Measurements from ENCODE around the gene TRIM31.
A peak's percentile ranks its signal among the peaks of the same experiment; 100 is the strongest.

Gene TRIM31

DNA sequence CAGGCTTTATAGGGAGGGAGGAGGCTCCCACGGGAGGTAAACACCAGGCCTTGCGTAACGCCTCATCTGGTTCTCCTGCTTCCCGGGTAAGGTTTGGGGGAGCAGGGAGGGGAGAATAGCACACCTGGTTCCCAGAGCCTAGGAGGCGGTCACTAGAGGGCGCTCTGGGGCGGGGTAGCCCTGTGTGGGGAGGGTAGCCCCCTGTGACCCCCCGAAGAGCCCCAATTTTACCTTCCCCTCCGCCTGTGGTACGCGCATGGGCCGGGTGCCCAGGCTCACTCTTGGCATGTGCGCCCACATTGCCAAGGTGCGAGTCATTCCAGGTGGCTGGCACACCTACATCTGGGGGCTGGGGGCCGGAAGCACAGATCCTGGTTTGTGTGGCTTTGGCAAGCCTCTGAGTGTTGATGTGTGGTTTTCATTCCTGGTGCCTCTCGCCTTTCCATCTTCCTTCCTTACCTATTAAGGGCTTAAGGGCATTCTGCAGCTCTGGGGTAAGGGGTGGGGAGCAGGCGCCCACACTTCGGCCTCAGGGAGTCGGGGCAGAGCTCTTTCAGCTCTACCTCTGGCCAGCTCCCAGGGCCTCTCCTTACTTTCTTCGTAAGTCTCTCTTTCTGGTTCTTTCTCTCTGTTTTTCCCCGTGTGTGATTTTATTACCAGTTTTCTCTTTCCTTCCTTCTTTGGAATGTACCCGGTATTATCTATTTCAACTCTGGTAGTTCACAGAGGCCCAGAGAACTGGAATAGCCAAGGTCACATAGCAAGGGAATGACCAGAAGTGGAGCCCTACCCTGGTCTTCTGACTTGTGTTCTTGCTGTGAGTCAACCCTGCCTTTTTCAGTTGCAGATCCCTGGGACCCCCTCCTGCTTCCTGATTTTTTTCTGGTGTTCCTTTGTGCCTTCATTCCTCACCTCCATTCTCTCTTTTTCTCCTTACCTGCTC lies 36.8 kb downstream of the TRIM31 start:
- no peak for DNase-seq (ENCODE audit: low read depth)

DNA sequence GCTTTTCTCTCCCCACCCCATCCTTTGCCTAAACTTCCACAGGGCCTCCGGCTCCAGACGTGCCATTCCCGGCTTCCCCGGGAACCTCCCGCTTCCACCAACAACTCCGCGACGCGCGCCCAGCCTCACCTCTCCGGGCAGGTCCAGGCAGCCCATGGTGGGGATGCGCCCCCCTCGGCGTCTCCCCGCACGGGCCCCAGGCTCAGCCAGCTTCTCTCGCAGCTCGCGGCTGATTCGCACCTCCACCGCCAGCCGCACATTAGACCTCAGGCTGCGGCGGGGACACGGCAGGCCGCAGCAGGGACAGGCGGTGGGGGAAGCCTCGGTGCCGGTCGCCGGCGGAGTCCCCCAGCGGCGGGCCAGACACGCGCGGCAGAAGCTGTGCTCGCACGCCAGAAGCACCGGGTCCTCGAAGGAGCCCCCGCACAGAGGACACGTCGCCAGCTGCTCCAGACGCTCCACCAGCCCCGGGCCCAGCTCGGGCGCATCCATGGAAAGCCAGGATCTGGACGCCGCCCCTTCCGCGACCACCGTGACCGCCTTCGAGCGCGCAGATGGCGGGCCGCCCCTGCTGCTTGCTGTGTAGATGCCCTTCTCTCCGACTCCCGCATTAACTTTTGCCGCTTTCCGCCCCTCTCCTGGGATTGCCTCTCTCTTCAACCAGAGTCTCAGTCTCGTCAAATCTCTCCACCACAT lies 37.6 kb downstream of the TRIM31 start, which contains the start of gene RNF39:
Gene RNF39, minus strand, starts transcription at position 676 of the 696 bp plus-strand sequence. Its CDS starts 184 bp downstream, at position 492.
- no peak for DNase-seq (ENCODE audit: low read depth)

DNA sequence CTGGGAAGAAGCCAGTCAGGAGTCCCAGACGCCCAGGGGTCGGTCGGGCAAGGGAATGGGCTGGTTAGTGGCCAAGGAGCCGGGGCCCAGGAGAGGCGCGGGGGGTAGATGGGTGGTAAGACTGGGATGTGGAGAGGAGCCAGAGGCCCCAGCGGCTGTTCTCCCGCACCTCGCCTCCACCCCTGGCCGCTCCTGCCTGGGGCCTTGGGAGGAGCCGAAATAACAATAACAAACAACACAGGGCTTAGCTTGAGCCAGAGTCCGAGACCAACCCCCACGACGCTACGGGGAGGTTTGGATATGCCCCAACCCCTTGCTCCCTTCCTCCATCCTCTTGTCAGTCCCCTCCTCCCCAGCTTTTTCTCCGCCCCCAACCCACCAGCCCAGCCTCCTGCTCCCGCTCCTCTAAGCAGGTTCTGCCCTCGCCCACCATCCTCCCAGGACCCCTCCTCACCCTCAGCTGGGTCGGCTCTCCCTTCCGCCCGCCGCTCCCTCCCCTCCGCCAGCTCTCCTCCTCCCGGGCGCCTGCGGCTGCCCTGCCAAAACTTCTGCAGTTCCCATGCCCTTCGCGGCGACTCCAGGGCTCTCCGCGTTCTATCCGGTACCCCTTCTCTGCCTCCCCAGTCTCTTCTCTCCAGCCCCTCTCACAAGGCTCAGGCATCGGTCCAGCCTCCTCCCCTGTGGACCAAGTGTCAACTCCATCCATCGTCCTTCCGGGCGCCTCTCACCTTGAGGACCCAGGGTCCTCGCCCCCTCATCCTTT lies 38.4 kb downstream of the TRIM31 start:
- DNase-seq (ENCODE audit: low read depth), result no peak

DNA sequence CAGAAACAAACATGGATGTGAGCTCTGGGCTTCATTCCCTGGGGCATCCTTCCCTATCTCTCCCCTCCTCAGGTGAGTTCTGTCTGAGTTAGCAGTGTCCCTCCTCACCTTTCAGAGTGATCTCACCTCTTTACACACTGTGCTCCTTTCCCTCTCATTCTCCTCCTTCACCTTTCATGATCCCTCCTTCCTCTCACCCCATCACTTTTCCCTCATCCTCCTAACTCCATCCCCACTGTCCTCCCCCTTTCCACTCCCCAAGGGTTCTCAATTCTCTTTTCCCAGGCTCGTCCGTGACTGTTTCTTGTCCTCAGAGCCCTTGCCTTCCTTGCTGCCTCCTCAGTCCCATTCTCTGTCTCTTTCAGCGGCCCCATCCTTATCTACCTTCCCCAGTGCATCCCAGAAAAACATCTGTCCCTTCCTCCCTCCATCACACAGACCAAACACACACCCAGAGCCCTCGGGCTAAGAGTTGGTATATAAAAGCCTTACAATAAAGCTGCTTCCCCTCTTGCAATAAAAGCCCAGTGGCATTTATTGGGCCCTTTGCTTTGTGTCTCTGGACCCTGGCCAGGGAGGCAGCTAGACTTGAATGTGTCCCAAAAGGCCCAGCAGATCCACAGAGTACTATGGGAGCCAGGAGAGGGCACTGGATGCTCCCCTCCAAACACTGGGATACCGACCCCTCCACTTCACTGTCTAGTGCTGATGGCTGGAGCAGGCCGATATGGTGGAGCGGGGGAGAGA lies 39.2 kb downstream of the TRIM31 start:
- DNase-seq (ENCODE audit: low read depth), result no peak

DNA sequence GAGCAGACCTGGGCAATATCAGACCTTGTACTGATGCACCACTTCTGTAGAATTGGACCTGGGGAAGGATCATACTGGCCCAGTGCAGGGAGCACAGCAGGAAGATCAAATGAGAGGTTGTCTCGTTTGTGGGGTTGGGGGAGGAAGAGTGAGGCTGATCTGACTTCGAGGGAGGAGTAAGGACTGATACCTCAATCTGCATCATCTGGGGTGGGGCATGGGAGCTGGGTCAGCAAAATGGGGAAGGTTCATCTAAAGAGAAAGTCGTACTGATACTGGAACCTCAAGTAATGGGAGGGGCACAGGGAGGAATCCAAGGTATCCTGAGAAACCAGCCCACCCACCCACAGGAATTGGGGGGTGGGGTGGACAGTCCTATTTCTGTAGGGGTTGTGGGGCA lies 41.0 kb downstream of the TRIM31 start:
- DNase-seq (ENCODE audit: low read depth), result no peak

DNA sequence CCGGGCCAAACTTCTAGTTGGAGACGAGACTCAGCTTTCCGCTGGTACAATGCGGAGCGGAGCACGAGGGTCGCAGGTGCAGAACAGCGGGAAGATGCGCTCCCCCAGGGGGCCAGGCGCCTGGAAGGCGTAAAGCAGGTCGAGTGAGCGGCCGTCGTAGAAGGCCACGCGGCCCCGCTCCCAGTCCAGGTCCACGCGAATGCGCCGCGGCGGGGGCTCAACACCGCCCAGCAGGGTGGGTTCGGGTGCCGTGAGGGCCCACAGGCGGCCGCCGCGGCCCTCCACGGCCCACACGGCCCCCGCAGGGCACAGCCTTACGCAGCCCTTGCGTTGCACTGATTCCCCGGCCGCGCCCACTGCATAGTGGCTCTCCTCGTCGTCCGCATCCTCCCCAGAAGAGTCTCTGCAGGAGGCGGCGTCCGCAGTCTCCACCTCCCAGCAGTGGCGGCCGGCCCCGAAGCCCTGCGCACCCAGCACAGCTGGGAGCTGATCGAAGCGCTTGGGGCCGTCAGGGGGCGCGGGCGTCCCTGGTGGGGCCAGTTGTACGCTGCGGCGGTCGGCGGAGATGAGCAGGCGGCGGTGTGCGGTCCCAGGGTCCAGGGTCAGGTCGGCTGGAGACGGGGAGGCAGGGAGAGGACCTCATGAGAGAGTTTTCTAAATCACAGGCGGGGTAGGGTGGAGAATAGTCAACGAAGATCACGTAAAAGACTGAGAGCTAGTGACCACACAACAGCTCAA lies 41.6 kb downstream of the TRIM31 start:
- no peak for DNase-seq (ENCODE audit: low read depth)

DNA sequence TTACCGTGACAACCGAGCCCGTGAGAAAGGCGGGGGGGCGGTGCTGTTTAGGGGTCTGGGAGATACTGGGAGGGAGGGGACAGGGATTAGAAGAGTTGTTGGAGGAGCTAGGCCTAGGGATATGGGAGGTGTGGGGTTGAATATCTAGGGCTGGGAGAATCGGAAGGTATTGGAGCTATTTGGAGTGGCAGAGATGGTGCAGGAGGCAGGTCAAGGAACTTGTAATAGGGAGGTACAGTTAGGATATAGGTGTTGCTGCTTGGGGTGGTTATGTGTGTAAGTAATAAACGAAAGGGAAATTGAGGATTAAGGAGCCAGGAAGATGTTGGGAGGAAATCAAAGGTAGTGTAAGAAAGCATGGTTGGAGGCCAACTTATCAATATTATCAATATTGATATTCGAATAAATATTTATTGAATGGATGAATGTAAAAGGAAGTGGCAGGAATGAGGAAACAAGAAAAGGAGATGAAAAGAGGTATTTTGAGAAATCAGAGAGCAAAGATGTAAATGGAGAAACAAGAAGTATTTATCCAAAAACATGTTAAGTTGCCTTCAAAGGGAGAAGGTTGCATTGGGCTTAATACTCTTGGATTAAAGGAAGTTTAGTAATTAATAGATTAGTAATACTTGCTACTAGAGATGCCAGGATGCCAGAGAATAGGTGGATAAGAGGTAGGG lies 45.3 kb downstream of the TRIM31 start:
- DNase-seq (ENCODE audit: low read depth), result no peak

DNA sequence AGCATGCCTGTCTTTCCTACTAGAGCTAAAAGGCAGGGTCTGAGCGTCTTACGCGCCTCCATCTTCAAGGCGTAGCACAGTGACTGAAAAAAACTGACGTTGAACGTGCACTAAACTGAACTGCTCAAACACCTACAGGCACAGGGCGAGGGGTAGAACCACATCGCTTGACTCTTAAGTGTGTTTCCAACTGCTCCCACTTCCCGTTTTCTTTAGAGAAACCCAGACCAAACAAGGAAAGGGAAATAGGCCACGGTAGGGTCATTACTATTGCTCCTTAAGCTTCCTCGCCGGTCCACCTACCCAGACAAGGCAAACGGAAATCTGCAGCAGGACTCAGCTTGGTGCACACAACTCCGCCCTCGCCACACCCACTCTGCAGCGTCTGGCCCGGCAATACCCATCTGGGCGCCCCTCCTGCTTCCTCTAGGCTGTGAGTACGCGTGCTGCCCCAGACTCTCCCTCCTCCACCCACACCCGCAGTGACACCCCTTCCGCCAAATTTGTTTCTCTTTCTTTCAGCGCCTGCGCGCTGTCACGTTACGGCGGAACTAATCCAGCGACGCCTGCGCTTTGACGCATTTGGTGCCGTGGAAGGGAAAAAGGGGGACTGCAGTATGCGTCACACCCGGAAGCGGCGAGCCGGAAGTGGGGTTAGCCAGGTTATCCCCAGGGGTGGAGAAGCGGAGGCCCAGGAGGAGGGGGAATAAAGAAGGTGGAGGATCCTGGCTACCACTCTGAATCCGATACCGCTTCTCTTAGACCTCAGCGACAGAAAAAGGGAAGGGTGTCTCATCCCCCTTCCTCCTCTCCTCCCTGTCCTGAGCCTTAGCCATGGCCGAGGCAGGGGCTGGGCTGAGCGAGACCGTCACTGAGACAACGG lies 46.1 kb downstream of the TRIM31 start, which contains the start of gene PPP1R11:
Gene PPP1R11, plus strand, starts transcription at position 622 of the 883 bp plus-strand sequence. Its CDS starts 213 bp downstream, at position 835.
- DNase-seq (ENCODE audit: low read depth), result peak; percentile 97

DNA sequence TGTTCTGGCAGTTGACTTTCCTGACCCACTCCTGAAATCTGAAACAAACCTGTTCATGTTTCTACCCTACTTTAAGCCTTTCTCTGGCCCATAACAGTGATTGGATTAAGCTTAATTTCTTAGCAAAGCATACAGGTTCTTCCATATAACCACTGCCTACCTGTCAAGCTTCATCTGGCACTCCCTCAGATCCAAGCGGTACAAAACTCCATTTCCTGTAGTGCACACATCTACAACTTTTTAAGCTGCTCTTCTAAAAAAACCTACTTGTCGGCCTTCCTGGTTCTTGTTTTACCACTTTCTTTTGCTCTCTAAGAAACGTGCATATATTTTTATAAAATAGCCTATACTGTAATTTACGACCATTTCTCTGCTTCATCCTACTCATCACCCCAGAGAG lies 46.8 kb downstream of the TRIM31 start:
- DNase-seq (ENCODE audit: low read depth), result no peak

DNA sequence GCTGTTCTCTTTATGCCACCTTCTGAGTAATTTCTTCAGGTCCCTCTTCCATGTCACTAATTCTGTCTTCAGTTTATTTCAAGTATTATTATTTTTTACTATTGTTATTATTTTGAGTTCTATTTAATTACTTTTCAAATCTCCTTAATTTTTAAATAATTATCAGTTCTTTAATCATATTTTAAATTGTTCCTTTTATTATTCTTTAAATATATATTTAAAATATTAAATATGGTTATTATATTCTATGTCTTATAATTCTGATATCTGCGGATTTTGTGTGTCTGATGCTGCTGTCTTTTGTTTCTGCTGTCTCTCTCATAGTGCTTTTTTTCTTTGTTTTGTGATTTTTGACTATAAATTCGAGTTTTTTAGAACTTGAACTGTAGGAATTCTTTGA lies 49.6 kb downstream of the TRIM31 start:
- no peak for DNase-seq (ENCODE audit: low read depth)

DNA sequence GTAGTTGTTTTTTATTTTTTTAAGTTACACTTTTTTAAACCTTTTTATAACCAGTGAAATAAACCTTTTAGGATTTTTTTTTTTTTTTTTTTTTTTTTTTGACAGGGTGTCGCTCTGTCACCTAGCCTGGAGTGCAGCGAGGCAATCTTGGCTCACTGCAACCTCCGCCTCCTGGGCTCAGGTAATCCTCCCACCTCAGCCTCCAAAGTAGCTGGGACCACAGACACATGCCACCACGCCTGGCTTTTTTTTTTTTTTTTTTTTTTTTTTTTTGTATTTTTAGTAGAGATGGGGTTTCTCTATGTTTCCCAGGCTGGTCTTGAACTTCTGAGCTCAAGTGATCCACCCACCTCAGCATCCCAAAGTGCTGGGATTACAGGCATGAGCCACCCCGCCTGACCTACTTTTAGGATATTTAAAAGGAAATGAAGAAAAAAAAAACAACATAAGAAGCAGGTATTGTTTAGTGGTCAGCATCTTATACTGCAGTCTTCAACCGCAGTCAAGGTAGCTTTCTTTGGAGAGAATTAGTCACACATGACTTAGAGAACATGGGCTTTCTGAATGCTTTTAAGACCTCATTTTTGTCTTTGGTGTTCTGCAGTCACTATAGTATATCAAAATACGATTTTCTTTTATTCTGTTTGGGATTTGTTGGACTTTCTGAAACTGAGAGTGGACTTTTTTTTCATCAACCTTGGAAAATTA lies 50.3 kb downstream of the TRIM31 start:
- DNase-seq (ENCODE audit: low read depth), result no peak

DNA sequence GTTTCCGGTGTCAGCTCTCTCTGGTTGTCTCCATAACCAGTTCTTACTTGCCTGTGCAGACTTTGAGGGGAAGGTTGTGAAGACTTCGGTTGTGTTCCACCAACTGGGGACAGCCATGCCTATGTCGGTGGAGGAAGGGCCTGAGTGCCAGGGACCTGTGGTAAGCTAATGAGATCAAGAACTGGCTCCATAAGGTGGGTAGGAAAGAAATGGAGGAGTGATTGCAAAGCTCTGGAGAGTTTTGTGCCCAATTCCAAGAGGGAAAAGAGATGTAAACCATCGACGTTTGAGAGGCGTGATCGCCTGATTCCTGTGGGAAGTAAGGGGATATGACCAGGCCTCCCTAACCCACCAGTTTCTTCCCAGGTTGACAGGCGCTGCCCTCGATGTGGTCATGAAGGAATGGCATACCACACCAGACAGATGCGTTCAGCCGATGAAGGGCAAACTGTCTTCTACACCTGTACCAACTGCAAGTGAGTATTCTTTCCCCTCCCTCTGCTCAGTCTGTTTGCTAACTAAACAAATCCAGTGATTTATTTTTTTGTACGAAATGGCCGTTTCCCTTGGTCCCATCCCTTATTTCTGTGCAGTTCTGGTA lies 50.9 kb downstream of the TRIM31 start:
- no peak for DNase-seq (ENCODE audit: low read depth)

DNA sequence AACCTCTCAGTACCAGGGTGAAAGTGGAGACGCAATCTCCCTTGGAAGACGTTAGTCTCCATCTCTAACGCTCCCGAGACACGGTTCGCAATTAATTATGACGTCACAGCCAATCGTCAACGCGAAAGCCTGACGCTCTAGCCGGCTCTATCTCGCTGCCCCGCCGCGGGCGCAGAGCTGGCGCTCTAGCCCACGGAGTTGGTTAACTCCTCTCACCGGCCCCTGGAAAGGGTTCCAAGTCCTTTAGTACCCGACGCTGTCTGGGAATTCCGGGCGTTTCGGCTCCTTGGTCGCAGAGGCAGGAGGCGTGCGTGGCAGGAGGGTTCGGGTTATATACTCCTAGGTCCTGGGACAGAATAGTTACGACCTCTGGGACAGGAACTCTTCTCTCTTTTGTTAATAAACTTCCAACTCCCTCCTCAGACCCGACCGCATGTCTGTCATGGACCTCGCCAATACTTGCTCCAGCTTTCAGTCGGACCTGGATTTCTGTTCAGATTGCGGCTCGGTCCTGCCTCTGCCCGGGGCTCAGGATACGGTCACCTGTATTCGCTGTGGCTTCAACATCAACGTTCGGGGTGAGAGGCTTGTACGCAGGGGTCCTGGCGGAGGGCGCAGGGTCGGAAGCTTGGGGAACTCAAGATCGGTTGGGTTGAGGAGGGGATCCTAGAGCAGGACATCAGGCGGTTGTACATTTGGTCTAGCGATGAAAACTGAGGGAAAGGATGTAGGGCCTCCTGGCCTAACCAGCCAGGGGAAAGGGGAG lies 51.6 kb downstream of the TRIM31 start, which contains the start of gene POLR1H:
Gene POLR1H, plus strand, starts transcription at position 174 of the 766 bp plus-strand sequence. Its CDS starts 260 bp downstream, at position 434.
- peak; percentile 80 for DNase-seq (ENCODE audit: low read depth)

DNA sequence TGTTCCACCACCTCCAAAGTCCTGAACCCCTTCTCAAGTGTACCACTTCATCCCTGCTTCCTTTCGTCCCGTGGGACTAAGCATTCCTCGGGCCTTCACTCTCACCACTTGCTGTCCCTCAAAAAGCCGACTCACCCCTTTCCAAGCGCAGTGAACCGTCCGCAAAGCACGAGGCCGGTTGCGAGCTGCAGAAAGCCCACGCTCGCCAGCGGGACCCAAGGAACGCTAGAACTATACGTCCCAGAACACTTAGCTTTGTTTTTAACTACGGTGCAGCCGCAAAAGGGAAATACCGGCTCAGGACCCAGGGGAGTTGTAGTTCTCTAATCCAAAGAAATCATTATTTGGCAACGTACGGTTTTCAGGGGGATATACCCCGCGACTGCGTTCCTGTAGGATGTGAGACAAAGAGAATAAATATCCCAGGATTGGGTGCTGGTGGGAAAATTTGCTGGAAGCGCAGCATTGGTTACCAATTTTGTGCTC lies 52.2 kb downstream of the TRIM31 start:
- DNase-seq (ENCODE audit: low read depth), result no peak

DNA sequence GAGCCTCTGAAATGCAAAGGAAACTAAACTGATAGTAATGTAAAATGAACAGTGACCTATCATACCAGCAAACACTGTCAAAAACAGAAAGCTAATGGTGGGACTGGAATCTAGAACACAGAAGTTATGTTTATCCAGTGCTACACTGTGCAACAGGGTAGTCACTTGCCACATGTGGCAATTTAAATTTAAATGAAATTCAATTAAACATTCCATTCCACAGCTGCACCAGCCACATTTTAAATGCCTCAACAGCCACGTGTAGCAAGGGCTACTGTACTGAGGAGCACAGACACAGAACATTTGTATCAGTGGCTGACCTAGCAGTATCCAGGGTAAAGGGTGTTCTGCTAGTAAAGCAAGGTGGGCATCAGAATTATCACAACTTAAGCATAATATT lies 57.4 kb downstream of the TRIM31 start:
- DNase-seq (ENCODE audit: low read depth), result no peak

DNA sequence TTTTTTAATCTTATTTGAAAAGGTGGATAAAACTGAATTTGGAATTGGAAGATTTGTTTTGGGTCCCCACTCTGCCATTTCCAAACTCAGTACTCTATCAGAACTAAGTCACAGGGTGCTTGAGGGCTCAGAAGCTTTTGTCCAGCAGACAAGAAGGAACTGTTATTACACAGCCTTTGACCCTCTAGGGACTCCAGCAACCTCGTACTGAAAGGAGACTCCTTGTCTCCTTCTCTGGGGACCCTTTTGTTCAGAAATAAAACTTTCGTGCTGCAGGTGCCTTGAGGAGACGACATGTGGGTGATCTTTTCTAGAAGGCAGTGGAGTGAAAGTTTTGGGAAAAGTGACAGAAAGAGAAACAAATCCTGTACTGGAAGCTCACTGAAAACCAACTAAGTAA lies 59.2 kb downstream of the TRIM31 start:
- DNase-seq (ENCODE audit: low read depth), result no peak

All from non-pigmented ciliary epithelial cell (primary cell).